Effector CD8-positive, alpha-beta T cell (primary cell): ENCODE results near the gene KIR3DL1.
"Not testable (repeated sequence)": the region's sequence is repeated elsewhere in the genome, so short reads cannot be mapped to it uniquely, and the experiment has no call there.

ENCODE experiments used
- DNase-seq: peaks from one replicate; lab custom pipeline; 2025; lab: John Stamatoyannopoulos, UW
- total RNA-seq, 4 experiments: gene quantifications; one replicate each; lab custom pipeline; 2026; lab: John Stamatoyannopoulos, UW

KIR3DL1 gene
- 0.18 to 4.0 (median 1.2) reads per million in 4 experiments for total RNA-seq

DNA sequence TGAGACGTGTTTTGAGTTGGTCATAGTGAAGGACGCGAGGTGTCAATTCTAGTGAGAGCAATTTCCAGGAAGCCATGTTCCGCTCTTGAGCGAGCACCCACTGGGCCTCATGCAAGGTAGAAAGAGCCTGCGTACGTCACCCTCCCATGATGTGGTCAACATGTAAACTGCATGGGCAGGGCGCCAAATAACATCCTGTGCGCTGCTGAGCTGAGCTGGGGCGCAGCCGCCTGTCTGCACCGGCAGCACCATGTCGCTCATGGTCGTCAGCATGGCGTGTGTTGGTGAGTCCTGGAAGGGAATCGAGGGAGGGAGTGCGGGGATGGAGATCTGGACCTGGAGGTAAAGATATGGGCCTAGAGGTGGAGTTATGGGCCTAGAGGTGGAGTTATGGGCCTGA, at the start of gene KIR3DL1:
KIR3DL1 (plus strand) TSS at position 218 of the 400 bp plus-strand sequence.
- not testable (repeated sequence) for DNase-seq

- not testable (repeated sequence) for DNase-seq
These were observed 46.6 kb upstream of the KIR3DL1 start, which contains the start of gene KIR2DL1 for GRCh38 chr19:54769646-54770045. KIR2DL1 (plus strand) TSS chr19:54769793; CDS start chr19:54769851, 58 bp downstream.

DNA sequence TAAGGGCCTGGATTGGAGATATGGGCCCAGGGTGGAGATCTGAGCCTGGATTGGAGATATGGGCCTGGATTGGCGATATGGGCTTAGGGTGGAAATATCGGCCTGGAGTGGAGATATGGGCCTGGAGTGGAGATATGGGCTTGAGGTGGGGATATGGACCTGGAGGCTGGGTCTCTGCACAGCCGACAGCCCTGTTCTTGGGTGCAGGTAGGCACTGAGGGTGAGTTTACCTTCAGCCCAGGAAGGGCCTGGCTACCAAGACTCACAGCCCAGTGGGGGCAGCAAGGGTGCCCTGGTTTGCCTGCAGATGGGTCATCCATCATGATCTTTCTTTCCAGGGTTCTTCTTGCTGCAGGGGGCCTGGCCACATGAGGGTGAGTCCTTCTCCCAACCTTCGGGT, 45.8 kb upstream of the KIR3DL1 start:
- not testable (repeated sequence) for DNase-seq

DNA sequence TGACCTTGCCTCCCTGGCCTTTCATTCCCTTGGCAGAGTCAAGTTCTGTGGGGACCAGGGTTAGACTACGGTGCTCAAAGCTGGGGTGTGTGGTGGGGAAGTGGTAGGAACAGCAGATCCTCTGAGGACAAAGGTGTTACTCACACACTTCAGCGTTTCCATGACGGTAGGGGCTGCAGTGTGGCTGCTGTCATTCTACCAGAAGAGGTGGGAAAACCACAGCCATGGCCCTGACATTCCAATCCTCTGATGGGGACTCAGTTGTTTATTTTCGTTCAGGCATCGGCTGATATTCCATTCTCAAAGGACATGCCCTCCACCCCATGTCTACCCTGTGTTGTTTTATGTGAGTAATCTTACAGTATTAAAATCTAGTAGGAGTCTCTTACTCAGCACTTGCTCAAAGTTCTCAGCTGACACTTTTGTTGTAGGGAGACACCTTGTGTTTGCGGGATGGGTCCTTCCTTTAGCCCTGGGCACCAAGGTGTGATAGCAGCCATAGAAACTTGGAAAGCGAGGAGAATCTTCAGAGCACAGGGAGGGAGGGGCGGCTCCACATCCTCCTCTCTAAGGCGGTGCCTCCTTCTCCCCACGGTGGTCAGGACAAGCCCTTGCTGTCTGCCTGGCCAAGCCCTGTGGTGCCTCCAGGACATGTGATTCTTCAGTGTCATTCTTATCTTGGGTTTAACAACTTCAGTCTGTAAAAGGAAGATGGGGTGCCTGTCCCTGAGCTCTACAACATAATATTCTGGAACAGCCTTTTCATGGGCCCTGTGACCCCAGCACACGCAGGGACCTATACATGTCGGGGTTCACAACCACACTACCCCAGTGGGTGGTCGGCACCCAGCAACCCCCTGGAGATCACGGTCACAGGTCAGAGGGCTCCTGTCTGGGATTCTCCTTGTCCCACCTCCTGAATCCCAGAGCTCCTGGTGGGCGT, 45.0 kb upstream of the KIR3DL1 start:
- DNase-seq: not testable (repeated sequence)

DNA sequence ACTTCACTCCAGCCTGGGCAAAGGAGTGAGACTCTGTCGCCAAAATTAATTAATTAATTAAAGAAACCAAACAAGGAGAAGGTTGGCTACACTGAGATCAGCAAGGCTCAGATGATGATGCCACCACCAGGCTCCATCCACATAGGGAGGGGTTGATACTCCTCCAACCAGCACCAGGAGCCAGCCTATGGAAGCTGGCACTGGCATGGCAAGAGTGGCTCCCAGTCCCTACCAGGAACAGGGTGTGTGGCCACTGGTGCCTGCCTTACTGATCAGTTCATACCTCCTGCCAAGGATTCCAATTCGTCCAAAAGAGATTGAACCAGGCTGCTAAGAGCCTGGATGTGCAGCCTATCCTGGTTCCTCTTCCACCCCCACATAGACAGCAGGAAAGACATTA, 43.6 kb upstream of the KIR3DL1 start:
- DNase-seq: not testable (repeated sequence)

GRCh38 chr19:54775095-54775815, 41.0 kb upstream of the KIR3DL1 start:
- DNase-seq: not testable (repeated sequence)

- not testable (repeated sequence) for DNase-seq
These were observed 40.4 kb upstream of the KIR3DL1 start for GRCh38 chr19:54775830-54776229.

DNA sequence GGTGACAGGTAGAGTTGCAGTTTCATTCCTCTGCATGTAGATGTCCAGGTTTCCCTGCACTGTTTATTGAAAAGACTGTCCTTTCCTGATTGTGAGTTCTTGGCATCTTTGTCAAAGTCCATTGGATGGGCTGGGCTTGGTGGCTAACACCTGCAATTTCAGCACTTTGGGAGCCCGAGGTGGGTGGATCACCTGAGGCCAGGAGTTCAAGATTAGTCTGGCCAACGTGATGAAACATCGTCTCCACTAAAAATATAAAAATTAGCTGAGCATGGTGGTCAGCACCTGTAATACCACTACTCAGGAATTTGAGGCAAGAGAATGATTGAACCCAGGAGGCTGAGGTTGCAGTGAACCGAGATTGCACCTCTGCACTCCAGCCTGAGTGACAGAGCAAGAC, 38.4 kb upstream of the KIR3DL1 start:
- DNase-seq: not testable (repeated sequence)

GRCh38 chr19:54778896-54779295, 37.4 kb upstream of the KIR3DL1 start:
- not testable (repeated sequence) for DNase-seq

DNA sequence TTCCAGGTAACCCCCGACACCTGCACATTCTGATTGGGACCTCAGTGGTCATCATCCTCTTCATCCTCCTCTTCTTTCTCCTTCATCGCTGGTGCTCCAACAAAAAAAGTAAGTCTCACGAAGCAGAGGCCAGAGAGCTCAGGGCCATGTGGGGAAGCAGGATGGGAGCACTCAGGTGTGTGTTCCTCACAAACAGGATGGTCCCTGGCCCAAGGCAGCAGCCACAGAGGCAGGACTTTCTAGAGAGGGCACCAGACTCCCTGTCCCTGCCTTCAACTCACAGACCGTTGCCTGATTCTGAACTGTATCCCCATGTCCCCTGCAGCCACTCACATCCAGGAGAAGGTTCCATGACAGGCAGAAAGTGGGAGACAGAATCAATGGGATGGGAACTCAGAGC, 33.4 kb upstream of the KIR3DL1 start:
- DNase-seq: not testable (repeated sequence)

DNA sequence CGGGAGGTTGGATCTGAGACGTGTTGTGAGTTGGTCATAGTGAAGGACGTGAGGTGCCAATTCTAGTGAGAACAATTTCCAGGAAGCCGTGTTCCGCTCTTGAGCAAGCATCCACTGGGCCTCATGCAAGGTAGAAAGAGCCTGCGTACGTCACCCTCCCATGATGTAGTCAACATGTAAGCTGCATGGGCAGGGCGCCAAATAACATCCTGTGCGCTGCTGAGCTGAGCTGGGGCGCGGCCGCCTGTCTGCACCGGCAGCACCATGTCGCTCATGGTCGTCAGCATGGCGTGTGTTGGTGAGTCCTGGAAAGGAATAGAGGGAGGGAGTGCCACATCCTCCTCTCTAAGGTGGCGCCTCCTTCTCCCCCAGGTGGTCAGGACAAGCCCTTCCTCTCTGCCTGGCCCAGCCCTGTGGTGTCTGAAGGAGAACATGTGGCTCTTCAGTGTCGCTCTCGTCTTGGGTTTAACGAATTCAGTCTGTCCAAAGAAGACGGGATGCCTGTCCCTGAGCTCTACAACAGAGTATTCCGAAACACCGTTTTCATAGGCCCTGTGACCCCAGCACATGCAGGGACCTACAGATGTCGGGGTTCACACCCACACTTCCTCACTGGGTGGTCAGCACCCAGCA, 30.1 kb upstream of the KIR3DL1 start:
- not testable (repeated sequence) for DNase-seq

GRCh38 chr19:54788154-54788553, 28.1 kb upstream of the KIR3DL1 start:
- DNase-seq: not testable (repeated sequence)

- no peak for DNase-seq
These were observed 25.6 kb upstream of the KIR3DL1 start for GRCh38 chr19:54790711-54791110.

DNA sequence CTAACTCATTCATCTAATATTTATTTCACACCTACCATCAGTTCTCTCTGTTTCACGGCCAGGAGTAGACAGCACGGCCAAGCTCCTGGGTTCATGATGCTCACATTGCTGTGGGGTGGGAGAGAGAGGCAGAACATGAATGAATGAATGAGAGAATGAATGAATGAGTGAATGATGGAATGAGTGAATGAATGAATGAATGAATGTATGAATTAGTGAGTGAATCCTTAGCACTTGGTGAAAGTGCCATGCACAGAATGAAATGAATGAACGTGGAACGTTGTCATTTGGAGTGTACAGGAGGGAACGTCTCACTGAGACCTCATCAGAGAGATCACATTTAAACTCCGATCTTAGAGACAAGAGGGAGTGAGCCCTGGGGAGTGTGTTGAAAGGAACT, 24.8 kb upstream of the KIR3DL1 start:
- DNase-seq: no peak

GRCh38 chr19:54792814-54793213, 23.5 kb upstream of the KIR3DL1 start:
- no peak for DNase-seq

- no peak for DNase-seq
These were observed 20.5 kb upstream of the KIR3DL1 start for GRCh38 chr19:54795758-54796157.

- no peak for DNase-seq
These were observed 12.9 kb upstream of the KIR3DL1 start, which contains the start of gene KIR2DL4 for GRCh38 chr19:54803410-54803809. KIR2DL4 (plus strand) TSS chr19:54803610; CDS start chr19:54803652, 42 bp downstream.

DNA sequence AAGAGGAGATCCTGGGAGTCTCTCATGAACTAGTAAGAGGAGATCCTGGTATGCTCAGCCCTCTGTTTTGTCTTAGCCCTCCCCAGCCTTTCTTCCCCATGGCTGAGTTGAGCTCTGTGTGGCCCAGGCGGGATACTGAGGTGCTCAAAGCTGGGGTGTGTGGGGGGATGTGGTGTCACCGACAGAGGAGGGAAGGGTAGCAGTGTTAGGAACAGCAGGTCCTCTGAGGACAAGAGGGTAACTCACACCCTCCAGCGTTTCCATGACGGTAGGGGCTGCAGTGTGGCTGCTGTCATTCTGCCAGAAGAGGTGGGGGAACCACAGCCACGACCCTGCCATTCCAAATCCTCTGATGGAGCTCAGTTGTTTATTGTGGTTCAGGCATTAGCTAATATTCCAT, 12.2 kb upstream of the KIR3DL1 start:
- DNase-seq: no peak

- DNase-seq: no peak
These were observed 11.7 kb upstream of the KIR3DL1 start for GRCh38 chr19:54804571-54804970.

- no peak for DNase-seq
These were observed 10.4 kb upstream of the KIR3DL1 start for GRCh38 chr19:54805665-54806515.

DNA sequence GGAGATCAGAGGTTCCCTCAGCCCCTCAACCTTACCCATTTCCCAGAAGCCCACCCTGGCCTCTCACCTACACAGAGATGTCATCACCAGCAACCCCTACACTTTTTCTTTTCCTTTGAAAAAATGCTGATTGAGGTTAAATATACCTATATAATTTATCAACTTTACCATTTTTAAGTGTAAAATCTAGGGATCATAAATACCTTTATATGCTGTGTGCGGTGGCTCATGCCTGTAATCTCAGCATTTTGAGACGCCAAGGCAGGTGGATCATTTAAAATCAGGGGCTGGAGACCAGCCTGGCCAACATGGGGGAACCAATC, 9.8 kb upstream of the KIR3DL1 start:
- DNase-seq: no peak
